ENCODE data around the gene MMP14. TPM values are rescaled to one million over a fixed set of nuclear protein-coding genes. Genes with fewer than 3 reads are reported as not detected.
"Not testable (repeated sequence)": the region's sequence is repeated elsewhere in the genome, so short reads cannot be mapped to it uniquely, and the experiment has no call there.

MMP14 gene
- total RNA-seq, 1 donor from 2014 or later, result 149 TPM

DNA sequence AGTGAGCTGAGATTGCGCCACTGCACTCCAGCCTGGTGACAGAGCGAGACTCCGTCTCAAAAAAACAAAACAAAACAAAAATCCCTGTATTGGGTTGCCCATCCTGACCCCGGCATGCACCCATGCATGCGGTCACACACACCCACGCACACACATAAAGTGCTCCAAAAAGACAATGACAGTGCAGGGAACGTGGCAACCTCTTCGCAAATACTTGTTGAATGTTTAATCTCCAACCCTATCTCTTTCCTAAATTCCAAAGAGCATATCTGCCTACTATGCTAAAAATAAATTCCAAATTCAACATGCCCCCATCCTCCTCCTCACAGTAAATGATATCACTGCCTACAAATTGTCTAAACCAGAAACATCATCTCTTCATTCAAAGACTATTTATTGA lies 34.7 kb upstream of the MMP14 start:
- intact Hi-C loops (cut with DNase I), result no loop called here
- Histone ChIP-seq H3K36me3 (no peaks in the 10 kb centered on the region), H3K4me1 (no peaks in the 10 kb centered on the region), H3K27ac (no peak overlapping the region), H3K27me3 (no peaks in the 10 kb centered on the region), H3K9me3 (no peaks in the 10 kb centered on the region), H3K4me3 (no peak overlapping the region)
- TF ChIP-seq, protein P1, sequence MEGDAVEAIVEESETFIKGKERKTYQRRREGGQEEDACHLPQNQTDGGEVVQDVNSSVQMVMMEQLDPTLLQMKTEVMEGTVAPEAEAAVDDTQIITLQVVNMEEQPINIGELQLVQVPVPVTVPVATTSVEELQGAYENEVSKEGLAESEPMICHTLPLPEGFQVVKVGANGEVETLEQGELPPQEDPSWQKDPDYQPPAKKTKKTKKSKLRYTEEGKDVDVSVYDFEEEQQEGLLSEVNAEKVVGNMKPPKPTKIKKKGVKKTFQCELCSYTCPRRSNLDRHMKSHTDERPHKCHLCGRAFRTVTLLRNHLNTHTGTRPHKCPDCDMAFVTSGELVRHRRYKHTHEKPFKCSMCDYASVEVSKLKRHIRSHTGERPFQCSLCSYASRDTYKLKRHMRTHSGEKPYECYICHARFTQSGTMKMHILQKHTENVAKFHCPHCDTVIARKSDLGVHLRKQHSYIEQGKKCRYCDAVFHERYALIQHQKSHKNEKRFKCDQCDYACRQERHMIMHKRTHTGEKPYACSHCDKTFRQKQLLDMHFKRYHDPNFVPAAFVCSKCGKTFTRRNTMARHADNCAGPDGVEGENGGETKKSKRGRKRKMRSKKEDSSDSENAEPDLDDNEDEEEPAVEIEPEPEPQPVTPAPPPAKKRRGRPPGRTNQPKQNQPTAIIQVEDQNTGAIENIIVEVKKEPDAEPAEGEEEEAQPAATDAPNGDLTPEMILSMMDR (IDR thresholded peaks at IDR 0.05), result no peak
- ATAC-seq (no peak), DNase-seq (no peak)

DNA sequence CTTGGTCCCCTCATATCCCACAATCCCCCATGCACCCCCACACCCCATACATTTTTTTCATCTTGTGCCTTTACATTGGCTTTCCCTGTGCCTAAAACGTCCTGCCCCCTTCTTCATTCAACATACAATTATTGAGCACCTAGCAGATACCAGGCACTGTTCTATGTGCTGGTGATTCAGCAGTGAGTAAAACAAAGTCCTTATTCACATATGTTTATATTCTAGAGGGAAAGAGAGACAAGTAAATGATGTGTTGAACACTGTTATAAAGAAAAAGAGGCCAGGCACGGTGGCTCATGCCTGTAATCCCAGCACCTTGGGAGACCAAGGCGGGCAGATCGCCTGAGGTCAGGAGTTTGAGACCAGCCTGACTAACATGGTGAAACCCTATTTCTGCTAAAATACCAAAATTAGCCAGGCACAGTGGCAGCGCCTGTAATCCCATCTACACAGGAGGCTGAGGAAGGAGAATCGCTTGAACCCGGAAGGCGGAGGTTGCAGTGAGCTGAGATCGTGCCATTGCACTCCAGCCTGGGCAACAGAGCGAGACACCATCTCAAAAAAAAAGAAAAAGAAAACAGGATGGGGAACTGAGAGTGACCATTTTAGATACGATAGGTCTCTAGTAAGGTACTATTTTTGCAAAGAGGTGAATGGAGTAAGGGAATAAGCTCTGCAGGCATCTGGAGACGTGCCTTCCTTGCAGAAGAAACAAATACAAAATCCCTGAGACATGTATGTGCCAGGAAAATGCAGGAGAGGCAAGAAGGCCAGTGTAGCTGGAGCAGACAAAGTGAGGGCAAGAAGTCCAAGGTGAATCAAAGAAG lies 33.3 kb upstream of the MMP14 start:
- no peak for ATAC-seq
- Histone ChIP-seq H3K36me3 (no peaks in the 10 kb centered on the region), H3K9me3 (no peaks in the 10 kb centered on the region), H3K4me1 (no peaks in the 10 kb centered on the region), H3K27ac (no peak overlapping the region), H3K4me3 (no peak overlapping the region), H3K27me3 (no peaks in the 10 kb centered on the region)
- TF ChIP-seq, protein P1 (IDR thresholded peaks at IDR 0.05), result no peak
- no peak for DNase-seq
- intact Hi-C loops (cut with DNase I), result no loop called here

DNA sequence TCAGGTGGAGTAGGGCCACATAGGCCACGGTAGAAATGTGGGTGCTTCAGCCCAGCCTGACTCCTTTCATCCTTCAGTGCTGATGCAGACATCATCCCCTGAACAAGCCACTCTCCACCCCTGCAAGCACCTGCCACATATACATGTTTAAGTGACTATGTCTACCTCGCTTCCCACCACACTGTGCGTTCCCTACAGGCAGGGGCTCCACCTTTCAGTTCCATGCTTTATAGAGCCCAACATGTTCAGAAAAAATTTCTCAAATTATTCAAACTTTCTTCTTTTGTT lies 32.8 kb upstream of the MMP14 start:
- Histone ChIP-seq H3K9me3 (no peaks in the 10 kb centered on the region), H3K27me3 (no peaks in the 10 kb centered on the region), H3K27ac (no peak overlapping the region), H3K4me3 (no peak overlapping the region), H3K4me1 (no peaks in the 10 kb centered on the region), H3K36me3 (no peaks in the 10 kb centered on the region)
- no peak for DNase-seq
- ATAC-seq, result no peak
- TF ChIP-seq, protein P1 (IDR thresholded peaks at IDR 0.05), result no peak
- intact Hi-C loops (cut with DNase I), result no loop called here

DNA sequence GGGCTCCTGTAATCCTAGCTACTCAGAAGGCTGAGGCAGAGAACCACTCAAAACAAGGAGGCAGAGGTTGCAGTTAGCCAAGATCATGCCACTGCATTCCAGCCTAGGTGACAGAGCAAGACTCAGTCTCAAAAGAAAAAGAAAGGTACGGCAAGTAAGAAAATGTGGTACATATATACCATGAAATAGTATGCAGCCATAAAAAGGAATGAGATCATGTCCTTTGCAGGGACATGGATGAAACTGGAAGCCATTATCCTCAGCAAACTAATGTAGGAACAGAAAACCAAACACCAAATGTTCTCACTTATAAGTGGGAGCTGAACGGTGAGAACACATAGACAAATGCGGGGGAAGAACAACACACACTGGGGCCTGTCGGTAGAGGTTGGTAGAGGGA lies 31.1 kb upstream of the MMP14 start:
- H3K27me3 ChIP-seq; H3K9me3 ChIP-seq; ATAC-seq; H3K4me3 ChIP-seq; H3K36me3 ChIP-seq; DNase-seq; H3K4me1 ChIP-seq; intact Hi-C loops (cut with DNase I); H3K27ac ChIP-seq: not testable (repeated sequence)

DNA sequence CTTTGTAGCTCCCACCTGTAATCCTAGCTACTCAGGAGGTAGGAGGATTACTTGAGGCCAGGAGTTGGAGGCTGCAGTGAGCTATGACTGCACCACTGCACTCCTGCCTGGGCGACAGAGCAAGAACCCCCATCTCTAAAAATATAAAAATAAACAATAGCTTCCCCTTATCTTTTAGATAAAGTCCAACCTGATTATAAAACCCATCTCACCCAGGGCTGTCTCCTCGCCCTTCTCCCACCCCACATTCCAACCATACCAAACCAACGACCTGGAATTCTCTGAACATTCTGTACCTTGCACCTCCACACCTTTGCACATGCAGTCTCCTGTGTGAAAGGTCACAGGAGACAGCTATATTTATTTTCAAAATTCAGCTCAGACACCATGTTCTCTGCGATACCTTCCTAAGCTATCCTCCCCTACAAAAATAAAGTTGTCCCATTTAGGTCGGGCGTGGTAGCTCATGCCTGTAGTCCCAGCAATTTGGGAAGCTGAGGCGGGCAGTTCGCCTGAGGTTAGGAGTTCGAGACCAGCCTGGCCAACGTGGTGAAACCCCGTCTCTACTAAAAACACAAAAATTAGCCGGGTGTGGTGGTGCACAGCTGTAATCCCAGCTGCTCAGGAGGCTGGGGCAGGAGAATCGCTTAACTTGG lies 28.8 kb upstream of the MMP14 start:
- H3K36me3 ChIP-seq, result no peaks in the 10 kb centered on the region
- H3K27ac ChIP-seq, result no peak overlapping the region
- no peak overlapping the region for H3K4me3 ChIP-seq
- H3K9me3 ChIP-seq, result no peaks in the 10 kb centered on the region
- TF ChIP-seq, protein P1 (IDR thresholded peaks at IDR 0.05), result no peak
- no peaks in the 10 kb centered on the region for H3K4me1 ChIP-seq
- no peaks in the 10 kb centered on the region for H3K27me3 ChIP-seq
- intact Hi-C loops (cut with DNase I), result no loop called here
- DNase-seq (peak; percentile 27), ATAC-seq (peak; percentile 84)

DNA sequence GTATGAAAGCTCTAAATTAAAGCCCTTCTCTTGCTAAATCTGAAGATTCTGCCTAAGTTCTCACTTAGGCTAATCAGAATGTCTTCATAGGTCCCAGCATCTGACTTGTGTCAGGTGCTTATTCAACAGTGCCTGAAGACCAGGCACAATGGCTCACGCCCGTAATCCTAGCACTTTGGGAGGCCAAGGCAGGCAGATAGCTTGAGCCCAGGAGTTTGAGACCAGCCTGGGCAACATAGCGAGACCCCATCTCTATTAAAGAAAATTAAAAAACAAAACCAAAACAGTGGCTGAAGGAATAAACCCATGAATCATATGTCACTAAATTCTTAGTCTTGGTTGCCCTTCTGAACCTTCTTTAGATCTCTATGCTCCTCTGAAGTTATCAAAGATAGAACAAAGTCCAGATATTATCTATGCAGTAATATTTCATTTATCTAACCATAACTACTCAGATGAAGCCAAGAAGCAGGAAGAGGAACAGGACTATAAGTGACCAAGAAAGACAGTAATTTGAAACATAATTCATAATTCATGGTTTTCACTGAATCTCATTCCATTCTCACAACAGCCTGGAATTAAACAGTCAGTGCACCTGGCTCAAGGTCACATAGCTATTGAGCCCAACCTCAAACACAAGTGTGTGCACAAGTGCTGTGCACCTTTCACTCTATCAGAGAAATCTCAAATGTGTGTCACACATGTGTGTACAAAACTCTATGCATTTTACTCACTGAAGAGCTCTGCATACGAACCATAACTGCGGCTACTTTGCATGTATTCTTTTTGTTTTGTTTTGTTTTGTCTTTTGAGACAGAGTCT lies 27.8 kb upstream of the MMP14 start:
- Histone ChIP-seq H3K4me1 (no peaks in the 10 kb centered on the region), H3K9me3 (no peaks in the 10 kb centered on the region), H3K27me3 (no peaks in the 10 kb centered on the region), H3K36me3 (no peaks in the 10 kb centered on the region), H3K27ac (no peak overlapping the region), H3K4me3 (no peak overlapping the region)
- DNase-seq, result peak; percentile 1
- intact Hi-C loops (cut with DNase I), result no loop called here
- no peak for ATAC-seq
- TF ChIP-seq, protein P1 (IDR thresholded peaks at IDR 0.05), result no peak
